HG02885 (cell line): ENCODE measurements around the gene SLC25A52.
"Not testable (repeated sequence)": the region's sequence is repeated elsewhere in the genome, so short reads cannot be mapped to it uniquely, and the experiment has no call there.

Source experiments
- ATAC-seq: cut with Tn5 transposase; IDR thresholded peaks from one replicate; pipeline ENCODE4 v1.9.1; 2021; ENCODE audit warnings: mild to moderate bottlenecking; ENCODE audit not compliant: unreplicated experiment, poor library complexity

Gene SLC25A52

GRCh38 chr18:31760695-31761094 is at the start of gene SLC25A52:
TSS of gene SLC25A52 (minus strand) at chr18:31760880. CDS start at chr18:31760661, 219 bp downstream.
- ATAC-seq = no peak

GRCh38 chr18:31809049-31809448 is 48.4 kb upstream of the SLC25A52 start:
- not testable (repeated sequence) for ATAC-seq

- ATAC-seq = no peak
These were observed 40.4 kb upstream of the SLC25A52 start for GRCh38 chr18:31801078-31801477.

- not testable (repeated sequence) for ATAC-seq
These were observed 38.6 kb upstream of the SLC25A52 start for GRCh38 chr18:31799257-31799656.

GRCh38 chr18:31798399-31798798 is 37.7 kb upstream of the SLC25A52 start:
- no peak for ATAC-seq

- ATAC-seq = no peak
These were observed 35.1 kb upstream of the SLC25A52 start for GRCh38 chr18:31795747-31796146.

- ATAC-seq = no peak
These were observed 32.9 kb upstream of the SLC25A52 start for GRCh38 chr18:31793531-31793930.

- ATAC-seq = peak; percentile 3
These were observed 31.9 kb upstream of the SLC25A52 start for GRCh38 chr18:31792580-31792911.

GRCh38 chr18:31791817-31792579 is 31.3 kb upstream of the SLC25A52 start:
- peak; percentile 95 for ATAC-seq

GRCh38 chr18:31789409-31789808 is 28.7 kb upstream of the SLC25A52 start:
- no peak for ATAC-seq

- ATAC-seq = no peak
These were observed 22.4 kb upstream of the SLC25A52 start for GRCh38 chr18:31783059-31783458.

GRCh38 chr18:31778391-31778950 is 17.8 kb upstream of the SLC25A52 start:
- ATAC-seq = no peak

GRCh38 chr18:31776093-31776492 is 15.4 kb upstream of the SLC25A52 start:
- ATAC-seq = no peak

GRCh38 chr18:31774962-31775361 is 14.3 kb upstream of the SLC25A52 start:
- peak; percentile 3 for ATAC-seq

- ATAC-seq = peak; percentile 93
These were observed 13.8 kb upstream of the SLC25A52 start for GRCh38 chr18:31774477-31774785.

- peak; percentile 45 for ATAC-seq
These were observed 13.2 kb upstream of the SLC25A52 start for GRCh38 chr18:31773774-31774476.

GRCh38 chr18:31772699-31773098 is 12.0 kb upstream of the SLC25A52 start:
- no peak for ATAC-seq

GRCh38 chr18:31750273-31750672 is 10.4 kb downstream of the SLC25A52 start:
- no peak for ATAC-seq

- ATAC-seq = no peak
These were observed 14.3 kb downstream of the SLC25A52 start for GRCh38 chr18:31746396-31746795.

- no peak for ATAC-seq
These were observed 16.2 kb downstream of the SLC25A52 start for GRCh38 chr18:31744321-31745067.

GRCh38 chr18:31743600-31743999 is 17.1 kb downstream of the SLC25A52 start:
- ATAC-seq = not testable (repeated sequence)
